T-helper 1 cell treated with Interleukin-12 subunit alpha and Interleukin-12 subunit beta and Interleukin-4 antibody, amounts not matched to agents 30 ng/mL and 1 ng/mL, for 36 hours (primary cell): ENCODE data around the gene ZNF335. TPM values are rescaled to one million over a fixed set of nuclear protein-coding genes. Genes with fewer than 3 reads are reported as not detected.
"Not testable (repeated sequence)": the region's sequence is repeated elsewhere in the genome, so short reads cannot be mapped to it uniquely, and the experiment has no call there.

Experiments
- intact Hi-C: fragments of 100-400 bp; cut with micrococcal nuclease; formaldehyde crosslinking; loops from one replicate; pipeline ENCODE4 v1.15.1; 2024
- total RNA-seq: library from RNA; stranded (reverse); gene quantifications from 2 replicates; pipeline ENCODE4 v1.2.3, GENCODE V29; 2022

The ZNF335 gene
- total RNA-seq, 1 donor from 2014 or later: 43.3 TPM

DNA sequence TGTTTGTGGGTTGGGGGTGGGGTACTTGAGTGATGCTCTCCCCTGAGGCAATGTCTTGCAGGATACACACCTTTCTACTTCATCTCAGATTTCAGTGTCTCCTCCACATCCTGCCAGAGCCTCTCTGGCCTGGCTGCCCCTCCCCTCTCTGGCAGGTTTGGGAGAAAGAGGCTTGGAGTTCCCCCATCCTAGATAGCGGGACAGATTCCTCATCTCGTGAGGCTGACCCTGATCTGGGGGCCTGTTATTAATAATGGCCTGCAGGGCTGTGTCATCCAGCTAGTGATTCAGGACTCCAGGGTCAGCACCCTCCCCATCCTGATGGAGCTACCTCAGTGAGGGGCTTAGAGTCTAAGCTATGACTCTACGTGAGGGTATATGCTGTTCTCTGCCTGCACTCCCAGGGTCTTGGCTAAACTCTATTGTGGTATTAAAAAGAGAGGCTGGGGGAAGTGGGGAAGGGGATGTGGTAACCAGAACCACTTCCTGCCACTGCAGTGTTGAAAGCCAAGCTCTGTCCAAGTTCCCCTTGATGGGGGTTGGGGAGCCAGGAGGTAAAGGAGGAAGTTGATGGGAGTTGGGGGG, 33.0 kb upstream of the ZNF335 start:
- intact Hi-C loops: no loop called here

DNA sequence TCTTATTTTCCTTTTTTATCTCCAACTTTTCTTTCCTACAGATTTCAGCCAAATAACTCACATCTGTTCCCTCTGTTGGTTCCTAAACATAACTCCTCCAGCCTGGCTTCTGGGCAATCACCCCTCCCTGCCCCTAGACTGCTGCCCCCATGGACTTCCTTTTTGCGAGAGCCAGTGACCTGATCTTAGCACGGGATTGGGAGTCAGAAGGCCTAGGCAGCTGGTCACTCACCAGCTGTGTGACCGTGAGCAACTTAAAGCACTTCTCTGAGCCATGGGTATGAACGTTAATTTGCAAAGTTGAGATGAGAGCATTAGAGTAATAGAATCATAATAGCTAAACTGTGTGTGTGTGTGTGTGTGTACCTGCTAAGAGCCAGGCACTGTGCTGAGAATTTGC, 32.2 kb upstream of the ZNF335 start:
- intact Hi-C loops: no loop called here

DNA sequence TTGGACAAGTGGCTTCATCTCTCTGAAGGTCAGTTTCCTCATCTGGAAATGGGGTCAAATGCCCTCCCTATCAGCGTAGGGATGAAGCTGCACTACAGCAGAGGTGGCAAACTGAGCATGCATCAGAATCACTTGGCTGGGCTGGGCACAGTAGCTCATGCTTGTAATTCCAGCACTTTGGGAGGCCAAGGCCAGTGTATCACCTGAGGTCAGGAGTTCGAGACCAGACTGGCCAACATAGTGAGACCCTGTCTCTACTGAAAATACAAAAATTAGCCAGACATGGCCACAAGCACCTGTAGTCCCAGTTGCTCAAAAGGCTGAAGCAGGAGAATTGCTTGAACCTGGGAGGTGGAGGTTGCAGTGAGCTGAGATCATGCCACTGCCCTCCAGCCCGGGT, 30.0 kb upstream of the ZNF335 start:
- intact Hi-C loops: no loop called here

DNA sequence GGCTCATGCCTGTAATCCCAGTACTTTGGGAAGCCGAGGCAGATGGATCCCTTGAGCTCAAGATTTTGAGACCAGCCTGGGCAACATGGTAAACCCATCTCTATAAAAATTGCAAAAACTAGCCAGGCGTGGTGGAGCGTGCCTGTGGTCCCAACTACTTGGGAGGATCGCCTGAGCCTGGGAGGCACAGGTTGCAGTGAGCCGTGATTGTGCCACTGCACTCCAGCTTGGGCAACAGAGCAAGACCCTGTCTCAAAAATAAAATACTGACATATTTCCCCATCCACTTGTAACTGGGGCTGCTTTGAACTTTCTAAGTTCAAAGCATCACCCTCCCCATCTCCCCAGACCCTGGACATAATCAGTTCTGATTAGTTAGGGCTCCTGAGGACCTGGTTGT, 29.5 kb upstream of the ZNF335 start:
- intact Hi-C loops: no loop called here

DNA sequence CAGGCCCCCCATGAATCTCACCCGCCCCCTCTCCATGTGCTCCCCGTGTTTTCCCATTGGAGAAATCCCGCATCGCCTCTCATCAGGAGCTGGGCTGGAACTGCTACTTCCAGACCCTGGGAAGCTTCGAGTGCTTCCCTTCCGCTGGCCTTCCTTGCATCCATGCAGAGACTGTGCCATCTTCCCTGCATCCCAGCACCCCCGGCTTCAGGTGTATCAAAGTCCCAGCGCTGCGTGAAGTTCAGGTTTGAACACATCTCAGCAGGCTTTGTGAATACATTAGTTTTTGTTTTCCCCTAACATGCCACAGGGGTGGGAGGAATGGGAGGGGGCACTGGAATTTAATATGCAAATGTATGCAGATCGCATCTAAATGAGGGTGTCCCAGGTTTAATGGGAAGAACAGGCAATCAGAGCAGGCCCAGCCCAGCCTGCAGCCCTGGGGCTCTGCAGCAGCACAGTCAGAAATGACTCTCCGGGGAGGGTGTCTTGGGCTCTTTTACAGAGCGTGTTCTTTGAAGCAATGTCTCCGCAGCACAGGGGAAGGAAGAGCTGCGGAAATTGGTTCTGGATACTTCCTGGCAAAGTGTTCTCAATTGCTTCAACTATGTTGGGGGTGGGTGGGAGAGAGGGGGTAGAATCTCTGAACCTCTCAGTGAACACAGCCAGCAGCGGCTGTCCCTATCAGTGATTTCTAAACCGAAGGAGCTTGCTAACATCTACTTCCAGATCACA, 28.4 kb upstream of the ZNF335 start:
- intact Hi-C loops: no loop called here

DNA sequence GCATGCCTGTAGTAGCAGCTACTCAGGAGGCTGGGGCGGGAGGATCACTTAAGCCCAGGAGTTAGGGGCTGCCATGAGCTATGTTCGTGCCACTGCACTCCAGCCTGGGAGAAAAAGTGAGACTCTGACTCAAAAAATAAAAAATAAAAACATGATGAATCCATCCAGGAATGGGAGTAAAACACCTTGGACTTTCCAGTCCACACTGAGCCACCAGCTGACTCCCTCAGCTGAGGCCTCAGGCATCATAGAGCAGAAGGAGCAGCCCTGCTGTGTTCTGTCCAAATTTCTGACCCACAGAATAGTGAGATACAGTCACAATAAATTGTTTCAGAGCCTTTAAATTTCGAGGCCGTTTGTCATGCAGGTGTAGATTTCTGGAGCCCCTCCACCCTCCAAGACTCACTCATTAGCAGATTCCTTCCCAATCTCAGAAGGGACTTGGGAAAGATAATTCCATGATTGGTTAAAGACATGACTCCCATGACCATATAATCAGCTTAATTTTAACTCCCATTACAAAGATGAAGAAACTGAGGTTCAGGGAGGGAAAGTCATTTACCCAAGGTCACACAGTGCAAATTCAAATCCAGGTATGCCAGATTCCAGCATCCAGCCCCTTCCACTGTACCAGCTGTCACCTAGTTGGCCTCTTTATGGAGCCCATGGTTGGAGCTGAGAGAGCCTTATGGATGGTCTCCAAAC, 27.7 kb upstream of the ZNF335 start:
- intact Hi-C loops: loop anchor here (2.0 kb wide), 1 partner anchor 13 kb away; no protein-coding TSS in a partner anchor

DNA sequence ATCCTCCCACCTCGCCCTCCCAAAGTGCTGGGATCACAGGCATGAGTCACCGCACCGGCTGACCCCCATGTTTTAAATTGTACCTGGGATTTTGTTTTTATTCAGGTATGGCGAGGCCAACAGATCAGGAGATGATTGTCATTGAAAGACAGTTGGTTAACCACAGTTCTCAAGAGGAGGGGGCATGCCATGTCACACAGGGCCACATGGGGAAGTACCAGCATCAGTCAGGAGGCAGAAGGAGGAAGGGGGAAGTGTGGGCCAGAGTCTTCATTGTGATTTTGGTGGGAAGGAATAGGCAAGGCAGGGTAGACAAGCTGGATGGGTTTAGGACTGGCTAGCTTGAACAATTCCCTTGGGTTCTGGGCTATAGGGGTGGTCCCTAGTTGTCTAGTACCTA, 26.8 kb upstream of the ZNF335 start:
- intact Hi-C loops: loop anchor here (2.0 kb wide), 1 partner anchor 14 kb away; no protein-coding TSS in a partner anchor

DNA sequence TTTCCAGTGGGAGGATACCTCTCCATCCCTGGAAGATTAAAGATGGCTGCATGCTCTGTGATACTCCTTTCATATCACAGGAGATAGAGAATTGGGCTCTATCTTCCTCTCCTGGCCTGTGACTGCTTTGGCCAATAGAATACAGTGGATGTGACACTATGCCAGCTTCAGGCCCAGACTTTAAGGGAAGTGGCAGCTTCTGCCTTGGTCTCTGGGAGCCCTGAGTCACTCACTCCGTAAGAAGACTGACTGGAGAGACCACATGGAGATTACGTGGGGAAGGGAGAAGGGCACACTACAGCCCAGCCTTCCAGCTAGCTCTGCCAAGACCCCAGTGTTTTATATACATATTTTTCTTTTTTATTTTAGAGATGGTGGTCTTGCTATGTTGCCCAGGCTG, 26.3 kb upstream of the ZNF335 start:
- intact Hi-C loops: loop anchor here (2.0 kb wide), 1 partner anchor 14 kb away; no protein-coding TSS in a partner anchor

DNA sequence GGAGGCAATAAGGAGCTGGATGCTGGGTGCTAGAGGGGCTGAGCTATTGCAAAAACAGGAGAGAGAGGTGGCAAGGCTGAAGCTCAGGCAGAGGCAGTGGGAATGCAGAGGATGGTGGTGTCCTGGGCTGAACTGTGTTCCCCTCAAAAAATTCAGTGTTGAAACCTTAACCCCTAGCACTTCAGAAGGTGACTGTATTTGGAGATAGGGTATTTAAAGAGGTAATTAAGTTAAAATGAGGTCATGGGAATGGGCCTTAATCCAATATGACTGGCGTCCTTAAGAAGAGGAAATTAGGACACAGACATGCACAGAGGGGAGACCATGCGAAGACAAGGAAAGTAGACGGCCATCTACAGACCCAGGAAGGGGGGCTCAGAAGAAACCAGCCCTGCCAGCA, 25.2 kb upstream of the ZNF335 start:
- intact Hi-C loops: no loop called here

DNA sequence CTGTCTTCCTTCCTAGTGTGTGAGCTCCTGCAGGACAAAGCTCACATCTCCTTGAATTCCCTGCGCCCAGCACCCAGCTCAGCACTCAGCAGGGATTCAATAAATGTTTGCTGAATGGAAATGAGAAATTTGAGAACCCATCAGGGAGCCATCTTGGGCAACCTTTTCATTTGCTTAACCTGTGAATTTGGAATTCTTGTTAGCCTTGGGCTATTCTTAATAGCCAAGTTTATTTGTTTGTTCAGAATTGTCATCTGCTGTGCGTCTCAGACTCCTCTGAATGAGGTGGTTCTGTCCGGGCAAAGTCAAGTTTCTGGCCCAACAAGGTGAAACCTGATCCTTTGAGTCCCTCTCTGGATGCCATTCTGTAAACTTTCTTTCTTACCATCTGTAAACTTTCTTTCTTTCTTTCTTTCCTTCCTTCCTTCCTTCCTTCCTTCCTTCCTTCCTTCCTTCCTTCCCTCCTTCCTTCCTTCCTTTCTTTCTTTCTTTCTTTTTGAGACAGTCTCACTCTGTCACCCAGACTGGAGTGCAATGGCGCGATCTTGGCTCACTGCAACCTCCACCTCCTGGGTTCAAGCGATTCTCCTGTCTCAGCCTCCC, 23.6 kb upstream of the ZNF335 start:
- intact Hi-C loops: not testable (repeated sequence)

DNA sequence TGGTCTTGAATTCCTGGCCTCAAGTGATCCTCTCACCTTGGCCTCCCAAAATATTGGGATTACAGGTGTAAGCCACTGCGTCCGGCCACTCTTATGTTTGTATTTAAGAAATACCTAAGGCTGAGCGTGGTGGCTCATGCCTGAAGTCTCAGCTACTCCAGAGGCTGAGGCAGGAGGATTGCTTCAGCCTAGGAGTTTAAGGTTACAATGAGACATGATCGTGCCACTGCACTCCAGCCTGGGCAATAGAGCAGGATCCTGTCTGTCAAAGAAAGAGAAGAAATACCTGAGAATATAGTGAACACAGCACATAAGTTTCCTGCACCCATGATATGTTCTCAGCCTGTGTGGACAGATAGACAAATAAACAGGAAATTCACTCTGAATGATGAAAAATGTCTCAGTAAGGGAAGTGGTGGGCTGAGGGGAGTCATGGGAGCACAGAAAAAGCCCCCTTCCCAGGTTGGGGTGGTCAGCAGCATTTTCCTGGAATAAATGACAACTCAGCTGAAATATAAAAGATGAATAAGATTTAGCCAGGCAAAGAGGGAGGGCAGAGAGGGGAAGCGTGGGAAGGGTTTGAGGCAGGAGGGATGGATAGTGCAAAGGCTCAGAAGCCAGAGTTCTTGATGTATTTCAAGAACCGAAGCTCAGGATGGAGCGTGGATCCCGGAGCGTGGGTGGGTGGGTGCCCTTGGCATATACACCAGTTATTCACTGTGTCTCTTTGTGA, 22.9 kb upstream of the ZNF335 start:
- intact Hi-C loops: no loop called here

DNA sequence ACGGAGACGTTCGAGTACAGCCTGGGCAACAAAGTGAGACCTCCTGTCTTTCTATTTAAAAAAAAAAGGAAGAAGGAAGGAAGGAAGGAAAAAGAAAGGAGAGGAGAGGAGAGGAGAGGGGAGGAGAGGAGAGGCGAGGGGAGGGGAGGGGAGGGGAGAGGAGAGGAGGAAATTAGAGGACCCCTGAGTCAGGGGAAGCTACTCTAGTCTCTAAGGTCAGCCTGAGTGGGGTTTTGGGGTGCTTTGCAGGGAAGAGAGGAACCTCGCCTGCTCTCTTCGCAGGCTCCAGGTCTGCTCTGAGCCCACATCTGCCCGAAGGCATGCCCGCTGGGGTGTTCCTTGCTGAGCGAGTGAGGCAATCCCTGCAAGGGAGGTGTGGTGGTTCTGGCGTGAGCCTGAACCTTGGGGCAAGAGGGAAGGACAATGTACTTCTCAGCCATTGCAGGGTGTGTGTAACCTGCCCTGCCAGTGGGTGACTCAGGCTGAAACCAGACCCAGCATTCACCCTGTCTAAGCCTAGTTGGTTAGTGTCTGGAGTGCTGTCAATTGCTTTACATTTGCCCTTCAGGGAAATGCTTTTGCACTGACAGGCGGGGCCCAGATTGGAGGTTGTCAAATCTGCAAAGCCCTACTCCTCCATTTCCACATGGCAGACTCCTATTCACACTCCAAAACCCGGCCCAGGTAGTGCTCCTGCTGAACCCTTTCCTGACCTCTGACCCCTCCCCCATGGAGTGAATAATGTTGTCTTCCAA, 21.4 kb upstream of the ZNF335 start:
- intact Hi-C loops: no loop called here

DNA sequence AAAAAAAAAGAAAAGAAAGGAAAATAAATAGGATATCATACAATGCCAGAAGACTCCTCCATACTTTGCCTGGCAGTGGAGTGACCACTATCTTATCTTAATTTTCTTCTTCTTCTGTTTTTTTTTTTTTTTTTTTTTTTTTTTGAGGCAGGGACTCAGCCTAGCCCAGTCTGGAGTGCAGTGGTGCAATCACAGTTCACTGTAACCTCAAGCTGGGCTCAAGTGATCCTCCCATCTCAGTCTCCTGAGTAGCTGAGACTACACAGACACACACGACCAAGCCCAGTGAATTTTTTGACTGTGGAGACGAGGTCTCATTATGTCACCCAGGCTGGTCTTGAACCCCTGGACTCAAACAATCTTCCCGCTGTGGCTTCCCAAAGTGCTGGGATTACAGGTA, 19.6 kb upstream of the ZNF335 start:
- intact Hi-C loops: no loop called here

DNA sequence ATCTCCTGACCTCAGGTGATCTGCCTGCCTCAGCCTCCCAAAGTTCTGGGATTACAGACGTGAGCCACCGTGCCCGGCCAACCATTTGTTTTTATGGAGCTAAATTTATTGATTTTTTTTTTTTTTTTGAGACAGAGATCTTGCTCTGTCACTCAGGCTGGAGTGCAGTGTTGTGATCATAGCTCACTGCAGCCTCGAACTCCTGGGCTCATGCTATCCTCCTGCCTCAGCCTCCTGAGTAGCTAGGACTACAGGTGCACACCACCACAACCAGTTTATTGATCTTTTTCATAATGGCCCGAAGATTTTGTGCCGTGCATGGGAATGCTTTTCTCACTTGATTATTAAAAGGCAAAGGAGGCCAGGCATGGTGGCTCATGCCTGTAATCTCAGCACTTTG, 16.8 kb upstream of the ZNF335 start:
- intact Hi-C loops: not testable (repeated sequence)

DNA sequence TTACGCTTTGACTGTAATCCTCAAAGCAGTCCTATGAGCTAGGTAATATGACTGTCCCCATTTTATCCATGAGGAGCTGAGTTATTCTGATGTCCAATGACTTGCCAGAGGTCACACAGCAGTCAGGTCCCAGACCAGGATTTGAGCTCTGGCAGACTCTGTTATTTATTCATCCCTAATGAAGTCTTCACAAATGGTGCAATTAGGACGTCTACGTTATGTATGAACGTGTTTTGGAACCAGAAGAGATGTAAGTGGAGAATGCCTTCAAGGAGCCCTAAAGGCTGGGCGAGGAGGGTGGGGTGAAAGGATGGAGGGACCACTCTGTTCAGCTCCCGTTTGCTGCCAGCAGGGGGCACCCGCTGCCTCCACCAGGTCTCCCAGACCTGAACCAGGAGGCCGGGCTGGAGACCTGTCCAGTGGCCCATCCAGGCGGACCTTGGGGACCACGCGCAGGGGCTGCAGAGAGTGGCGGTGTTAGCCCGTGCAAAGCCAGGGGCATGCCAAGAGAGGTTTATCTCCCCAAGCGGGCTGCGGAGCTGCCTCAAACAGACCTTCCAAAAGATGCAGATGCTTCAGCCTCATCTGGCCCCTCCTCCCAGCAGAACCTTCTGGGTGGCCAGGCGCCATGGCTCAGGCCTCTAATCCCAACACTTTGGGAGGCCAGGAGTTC, 15.2 kb upstream of the ZNF335 start:
- intact Hi-C loops: loop anchor here (1.0 to 2.0 kb wide), 4 partner anchors 15 to 188 kb away; partner anchors contain the start of genes NCOA5 and ZNF335

DNA sequence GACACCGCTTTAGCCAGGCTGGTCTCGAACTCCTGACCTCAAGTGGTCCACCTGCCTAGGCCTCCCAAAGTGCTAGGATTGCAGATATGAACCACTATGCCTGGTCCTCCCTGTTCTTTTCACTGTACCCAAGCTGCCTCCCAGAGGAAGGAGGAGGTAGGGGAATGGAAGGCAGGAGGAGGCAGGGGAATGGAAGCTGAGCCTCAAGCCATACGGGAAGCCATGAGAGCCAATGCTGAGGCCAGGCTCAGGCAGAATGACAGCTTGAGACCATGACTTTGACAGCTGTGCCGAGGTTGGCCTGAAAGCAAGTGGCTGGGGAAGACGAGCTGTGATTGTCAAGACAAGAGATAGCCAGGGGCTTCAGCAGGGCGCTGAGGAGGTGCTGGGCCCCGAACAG, 13.6 kb upstream of the ZNF335 start:
- intact Hi-C loops: no loop called here

DNA sequence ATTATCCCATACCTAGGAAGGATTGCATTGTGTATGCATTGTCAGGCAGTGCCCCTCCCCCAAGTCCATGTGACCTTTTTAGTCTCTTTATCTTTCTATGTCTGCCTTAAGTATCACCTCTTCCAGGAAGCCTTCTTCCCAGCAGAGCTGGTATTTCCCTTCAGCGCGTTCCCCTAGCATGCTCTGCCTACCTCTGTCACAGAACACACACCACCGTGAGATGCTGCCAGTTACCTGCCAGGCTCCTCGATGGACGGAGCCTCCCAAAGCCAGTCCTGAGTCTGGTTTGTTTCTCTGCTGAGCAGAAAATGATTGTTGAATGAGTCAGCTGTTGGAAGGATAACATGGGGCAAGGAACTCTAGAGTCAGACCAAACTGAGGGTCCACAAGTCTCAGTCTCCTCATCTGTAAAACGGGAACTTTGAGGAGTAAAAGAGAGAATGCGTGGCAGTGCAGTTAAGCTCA, 11.3 kb upstream of the ZNF335 start:
- intact Hi-C loops: no loop called here

DNA sequence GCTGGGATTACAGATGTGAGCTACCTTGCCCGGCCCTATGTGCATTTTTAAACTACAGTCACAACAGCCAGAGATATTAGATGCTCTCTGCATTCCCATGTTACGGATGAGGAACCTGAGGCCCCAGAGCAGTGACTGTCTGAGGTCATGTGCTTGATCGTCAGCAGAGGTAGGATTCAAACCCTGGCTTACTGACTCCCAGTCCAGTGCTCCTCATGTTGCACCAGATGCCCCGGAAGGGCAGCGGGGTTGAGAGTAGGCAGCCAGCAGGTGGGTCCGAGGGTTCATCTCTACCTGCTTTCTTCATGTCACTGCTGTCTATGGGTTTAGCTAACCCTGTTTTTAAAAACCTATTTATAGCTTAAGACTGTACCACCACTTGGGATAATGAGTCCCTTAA, 9.3 kb upstream of the ZNF335 start:
- intact Hi-C loops: no loop called here

DNA sequence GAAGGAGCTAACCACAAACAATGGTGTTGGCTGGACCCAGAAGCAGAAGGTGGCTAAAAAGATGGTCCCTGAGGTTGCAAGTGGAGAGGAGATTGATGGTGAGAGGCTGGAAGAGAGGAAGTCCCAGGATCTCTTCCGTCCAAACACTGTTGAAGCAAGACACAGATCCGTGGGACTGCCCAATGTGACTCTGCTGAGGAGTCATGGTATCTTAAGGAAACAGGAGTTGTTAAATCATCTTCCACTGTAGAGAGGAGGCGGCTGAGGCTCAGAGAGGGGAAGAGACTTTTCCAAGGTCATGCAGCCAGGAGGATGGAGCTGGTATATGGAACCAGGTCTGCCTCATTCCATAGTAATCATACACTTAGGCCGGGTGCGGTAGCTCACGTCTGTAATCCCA, 4.1 kb upstream of the ZNF335 start:
- intact Hi-C loops: no loop called here

DNA sequence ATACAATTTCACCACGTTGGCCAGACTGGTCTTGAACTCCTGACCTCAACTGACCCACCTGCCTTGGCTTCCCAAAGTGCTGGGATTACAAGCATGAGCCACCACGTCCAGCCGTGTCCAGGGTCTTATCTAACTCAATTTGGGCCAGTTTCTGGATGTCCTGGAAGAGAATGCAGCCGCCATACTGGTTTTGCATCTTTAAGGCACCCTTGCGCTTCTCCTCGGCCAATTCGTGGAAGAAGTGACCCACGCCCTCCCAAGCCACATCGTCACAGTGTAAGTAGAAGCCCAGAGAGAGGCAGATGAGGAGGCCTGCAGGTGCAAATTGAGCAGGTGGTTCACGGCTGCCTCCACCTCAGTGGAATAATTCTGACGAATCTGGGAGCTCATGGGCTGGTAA, 3.7 kb upstream of the ZNF335 start:
- intact Hi-C loops: no loop called here
